HG03342 (cell line): ENCODE measurements around the gene PSTPIP2.
A peak's percentile ranks its signal among the peaks of the same experiment; 100 is the strongest.
"Not testable (repeated sequence)": the region's sequence is repeated elsewhere in the genome, so short reads cannot be mapped to it uniquely, and the experiment has no call there.

Experiments used
- ATAC-seq: cut with Tn5 transposase; IDR thresholded peaks from one replicate; pipeline ENCODE4 v1.9.1; 2021; ENCODE audit warnings: mild to moderate bottlenecking, moderate library complexity; ENCODE audit not compliant: unreplicated experiment

Gene PSTPIP2, protein sequence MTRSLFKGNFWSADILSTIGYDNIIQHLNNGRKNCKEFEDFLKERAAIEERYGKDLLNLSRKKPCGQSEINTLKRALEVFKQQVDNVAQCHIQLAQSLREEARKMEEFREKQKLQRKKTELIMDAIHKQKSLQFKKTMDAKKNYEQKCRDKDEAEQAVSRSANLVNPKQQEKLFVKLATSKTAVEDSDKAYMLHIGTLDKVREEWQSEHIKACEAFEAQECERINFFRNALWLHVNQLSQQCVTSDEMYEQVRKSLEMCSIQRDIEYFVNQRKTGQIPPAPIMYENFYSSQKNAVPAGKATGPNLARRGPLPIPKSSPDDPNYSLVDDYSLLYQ

DNA sequence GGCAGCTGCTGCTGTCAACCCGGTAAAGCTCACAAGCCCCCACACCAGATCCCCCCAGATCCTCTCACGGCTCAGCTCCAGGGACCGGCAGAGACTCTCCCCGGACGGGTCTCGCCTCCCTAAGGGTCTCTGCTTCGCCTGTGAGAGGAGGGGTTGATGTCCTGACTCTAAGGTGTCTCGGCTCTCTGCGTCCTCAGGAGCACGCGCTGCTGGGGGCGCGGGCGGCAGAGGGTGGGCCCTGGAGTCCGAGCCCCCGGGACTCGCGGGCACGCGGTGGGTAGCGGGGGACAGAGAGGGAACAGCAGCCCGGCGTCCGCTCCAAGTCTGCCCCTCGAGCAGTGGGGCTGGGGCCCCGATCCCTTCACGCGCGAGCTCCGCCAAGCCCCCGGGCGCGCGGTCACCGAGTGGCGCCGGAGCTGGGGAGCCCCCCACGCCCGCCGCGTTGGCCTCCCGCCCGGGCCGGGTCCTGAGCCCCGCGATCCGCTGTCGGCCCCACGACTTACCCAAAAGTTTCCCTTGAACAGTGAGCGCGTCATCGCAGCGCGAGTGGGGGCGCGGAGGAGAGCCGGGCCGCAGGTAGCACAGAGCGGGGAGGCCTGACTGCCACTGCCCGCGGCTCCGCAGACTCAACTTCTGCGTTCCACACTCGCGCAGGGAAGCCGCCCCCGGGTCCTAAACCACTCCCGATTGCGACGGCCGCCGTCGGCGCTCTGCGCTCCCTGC is at the start of gene PSTPIP2:
Gene PSTPIP2 (minus strand): TSS at position 608 of the 723 bp plus-strand sequence. CDS start 72 bp downstream, at position 536.
- ATAC-seq, result peak; percentile 65

DNA sequence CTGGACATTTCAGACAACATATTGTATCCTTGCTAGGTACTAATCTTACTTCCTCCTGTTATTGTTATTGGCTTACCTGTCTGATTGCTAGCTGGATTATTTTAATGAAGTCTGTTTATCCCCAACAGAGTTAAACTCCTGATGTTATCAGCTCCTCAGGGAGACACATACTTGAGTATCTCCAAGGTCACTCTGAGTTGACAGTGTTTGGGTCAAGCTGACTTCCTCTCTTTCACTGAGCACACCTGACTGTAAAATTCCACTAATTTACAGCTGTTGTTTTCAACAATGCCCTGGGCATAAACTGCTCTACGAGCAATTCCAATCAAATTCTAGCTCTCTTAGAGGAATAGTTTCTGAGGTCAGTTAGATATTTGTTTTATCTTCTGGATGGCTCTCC is 41.7 kb upstream of the PSTPIP2 start:
- no peak for ATAC-seq

DNA sequence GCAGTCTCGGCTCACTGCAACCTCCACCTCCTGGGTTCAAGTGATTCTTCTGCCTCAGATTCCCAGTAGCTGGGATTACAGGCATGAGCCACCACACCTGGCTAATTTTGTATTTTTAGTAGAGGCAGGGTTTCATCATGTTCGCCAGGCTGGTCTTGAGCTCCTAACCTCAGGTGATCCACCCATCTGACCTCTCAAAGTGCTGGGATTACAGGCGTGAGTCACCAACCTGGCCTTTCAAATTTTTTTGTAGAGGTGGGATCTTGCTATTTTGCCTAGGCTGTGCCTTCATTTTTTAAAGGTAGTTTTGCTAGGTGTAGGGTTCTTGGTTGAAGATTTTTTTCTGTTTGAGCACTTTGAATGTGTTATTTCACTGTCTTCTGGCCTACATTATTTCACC is 38.3 kb upstream of the PSTPIP2 start:
- no peak for ATAC-seq

DNA sequence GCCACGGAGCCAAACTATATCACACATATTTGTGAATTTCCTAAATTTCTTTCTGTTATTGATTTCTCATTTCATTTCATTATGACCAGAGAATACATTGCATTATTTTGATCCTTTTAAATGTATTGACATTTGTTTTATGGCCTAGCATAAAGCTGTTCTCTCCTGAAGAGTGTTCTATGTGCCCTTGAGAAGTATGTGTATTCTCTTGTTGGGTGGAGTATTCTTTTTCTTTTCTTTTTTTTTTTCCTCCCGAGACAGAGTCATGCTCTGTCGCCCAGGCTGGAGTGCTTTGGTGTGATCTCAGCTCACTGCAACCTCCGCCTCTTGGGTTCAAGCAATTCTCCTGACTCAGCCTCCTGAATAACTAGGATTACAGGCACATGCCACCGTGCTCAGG is 37.3 kb upstream of the PSTPIP2 start:
- no peak for ATAC-seq

DNA sequence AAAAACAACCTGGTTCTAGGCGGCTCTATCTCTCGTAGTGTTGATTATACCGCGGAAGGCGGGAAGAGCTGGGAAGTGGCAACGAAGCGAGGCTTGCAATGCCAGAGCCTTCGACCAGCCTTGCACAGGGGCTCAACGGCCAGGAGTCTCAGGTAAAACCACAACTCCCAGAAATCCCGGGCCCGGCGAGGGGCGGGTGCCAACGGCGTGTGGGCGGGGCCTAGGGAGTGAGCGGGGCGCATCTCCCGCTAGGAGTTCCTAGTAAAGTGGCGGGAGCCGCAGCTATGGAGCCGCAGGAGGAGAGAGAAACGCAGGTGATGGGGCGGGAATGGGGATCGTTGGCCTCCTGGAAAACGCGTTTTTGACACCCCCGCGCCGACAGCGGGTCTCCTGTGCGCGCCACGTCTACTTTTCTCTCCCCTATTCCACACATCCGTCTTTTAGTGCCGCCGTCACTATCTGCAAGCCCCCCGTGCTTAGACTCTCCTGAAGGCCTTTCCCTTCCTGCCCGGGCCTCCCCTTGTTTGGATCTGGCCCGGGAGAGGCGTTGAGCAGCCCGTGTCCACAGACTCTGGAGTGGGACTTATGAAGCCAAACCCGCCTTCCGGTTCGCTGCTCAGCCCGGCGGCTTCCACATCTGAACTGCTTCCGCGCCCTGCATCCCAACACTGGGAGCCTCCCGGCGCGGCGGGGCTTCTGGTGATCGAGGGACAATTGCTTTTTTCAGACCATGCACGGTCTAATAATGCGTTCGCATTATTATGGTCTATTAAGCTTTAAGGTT is 32.3 kb upstream of the PSTPIP2 start, which contains the start of gene HAUS1:
Gene HAUS1 (plus strand): TSS at position 258 of the 784 bp plus-strand sequence. CDS start 27 bp downstream, at position 285.
- peak; percentile 93 for ATAC-seq

DNA sequence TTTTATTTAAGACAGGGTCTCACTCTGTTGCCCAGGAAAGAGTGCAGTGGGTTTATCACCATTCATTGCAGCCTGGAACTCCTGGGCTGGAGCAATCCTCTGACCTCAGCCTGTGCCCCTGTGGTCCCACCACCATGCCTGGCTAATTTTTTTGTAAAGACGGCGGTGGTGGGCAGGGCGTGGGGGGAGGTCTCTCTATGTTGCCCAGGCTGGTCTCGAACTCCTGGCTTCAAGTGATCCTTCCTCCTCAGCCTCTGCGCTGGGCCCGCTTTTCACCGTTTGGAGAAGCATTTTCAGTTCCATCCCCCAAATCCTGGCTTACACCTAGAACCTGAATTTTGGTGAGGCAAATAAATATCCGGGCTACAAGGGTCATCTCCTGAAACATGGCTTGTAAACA is 27.4 kb upstream of the PSTPIP2 start:
- no peak for ATAC-seq

DNA sequence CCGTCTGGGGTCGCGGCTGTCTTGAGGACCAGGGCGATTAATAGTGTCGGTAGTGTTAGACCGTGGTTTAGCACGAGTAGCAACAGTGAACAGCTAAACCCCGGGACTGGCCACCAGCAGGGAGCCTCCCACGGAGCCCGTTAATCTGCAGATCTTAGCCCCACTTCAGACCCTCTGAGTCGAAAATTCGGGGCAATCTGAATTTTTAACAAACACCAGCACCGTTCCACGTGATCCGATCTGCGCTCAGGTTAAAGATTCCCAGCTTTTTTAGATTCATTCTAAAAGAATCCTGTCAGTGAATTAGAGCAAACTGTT is 26.5 kb upstream of the PSTPIP2 start:
- ATAC-seq, result no peak

DNA sequence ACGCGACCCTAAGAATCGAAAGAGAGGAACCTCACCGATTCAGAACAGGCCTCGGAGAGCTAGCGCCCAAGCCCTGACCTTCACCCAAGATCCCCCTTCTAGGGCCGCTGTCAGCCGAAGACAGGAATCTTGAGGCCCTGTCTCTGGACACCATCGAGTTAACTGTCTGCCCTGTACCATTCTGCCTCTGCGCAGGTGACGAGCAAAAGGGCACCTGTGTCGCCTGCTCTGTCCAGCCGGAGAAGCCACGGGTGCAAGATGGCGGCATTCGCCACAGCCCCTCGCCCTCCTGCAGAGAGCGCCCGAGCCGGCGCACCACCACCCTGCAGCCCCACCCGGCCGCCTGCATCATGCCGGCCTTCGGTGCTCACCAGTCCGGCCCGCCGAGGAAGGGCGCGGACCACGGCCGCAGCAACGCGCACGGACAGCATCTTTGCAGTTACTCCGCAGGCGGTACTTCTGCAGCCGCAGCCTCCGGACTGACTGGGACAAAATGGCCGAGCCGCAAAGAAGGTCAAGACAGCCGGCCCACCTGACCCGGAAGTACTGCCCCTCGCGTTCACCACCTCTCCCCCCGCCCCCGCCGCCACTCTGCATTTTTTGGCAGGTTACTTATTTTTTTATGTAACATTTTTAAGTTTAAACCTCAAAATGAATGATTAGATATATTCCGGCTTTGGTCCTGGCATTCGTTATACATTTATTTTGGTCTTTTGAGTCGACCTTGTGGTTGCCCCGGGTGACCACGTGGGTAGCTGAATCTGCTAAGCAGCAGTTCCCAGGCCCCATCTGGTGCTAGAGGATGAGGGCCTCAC is 25.9 kb upstream of the PSTPIP2 start, which contains the start of gene ATP5F1A:
Gene ATP5F1A (minus strand): TSS at position 496 of the 815 bp plus-strand sequence. CDS start 65 bp downstream, at position 431.
- peak; percentile 75 for ATAC-seq

DNA sequence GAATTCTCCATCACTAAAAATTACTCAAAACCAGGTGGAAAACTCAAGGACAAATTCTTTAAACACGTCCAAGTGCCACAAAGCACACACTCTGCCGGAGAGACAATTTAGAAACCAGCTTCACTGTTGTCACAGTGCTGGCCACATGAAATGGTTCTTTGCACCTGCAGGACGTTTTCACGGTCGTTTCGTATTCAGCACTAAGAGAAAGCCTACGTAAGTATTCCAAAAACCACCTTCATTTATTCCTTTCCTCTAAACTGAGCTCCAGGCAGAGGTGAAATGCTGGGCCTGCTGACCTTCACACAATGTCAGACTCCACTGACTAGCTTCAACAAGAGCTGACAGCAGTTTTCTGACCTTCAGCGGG is 25.4 kb upstream of the PSTPIP2 start:
- peak; percentile 25 for ATAC-seq

DNA sequence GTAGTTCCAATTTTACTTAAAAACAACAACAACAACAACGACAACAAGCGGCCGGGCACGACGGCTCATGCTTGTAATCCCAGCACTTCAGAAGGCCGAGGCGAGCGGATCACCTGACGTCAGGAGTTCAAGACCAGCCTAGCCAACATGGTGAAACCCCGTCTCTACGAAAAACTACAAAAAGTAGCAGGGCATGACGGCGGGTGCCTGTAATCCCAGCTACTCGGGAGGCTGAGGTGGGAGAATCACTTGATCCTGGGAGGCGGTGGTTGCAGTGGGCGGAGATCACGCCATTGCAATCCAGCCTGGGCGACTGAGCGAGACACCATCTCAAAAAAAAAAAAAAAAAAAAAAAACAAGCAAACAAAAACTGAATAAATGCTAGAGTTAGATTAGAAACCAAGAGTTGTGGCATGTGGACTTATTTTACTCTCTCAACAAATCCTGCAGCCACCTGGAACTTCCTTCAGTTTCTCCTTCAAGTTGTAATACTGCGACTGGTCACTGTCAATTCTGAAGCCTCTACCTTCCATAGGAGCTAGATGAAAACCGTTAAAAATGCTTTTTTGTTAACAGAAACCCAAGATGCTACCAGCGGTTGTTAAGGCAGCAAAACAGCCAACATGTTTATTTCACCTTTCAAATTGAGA is 24.7 kb upstream of the PSTPIP2 start:
- no peak for ATAC-seq

DNA sequence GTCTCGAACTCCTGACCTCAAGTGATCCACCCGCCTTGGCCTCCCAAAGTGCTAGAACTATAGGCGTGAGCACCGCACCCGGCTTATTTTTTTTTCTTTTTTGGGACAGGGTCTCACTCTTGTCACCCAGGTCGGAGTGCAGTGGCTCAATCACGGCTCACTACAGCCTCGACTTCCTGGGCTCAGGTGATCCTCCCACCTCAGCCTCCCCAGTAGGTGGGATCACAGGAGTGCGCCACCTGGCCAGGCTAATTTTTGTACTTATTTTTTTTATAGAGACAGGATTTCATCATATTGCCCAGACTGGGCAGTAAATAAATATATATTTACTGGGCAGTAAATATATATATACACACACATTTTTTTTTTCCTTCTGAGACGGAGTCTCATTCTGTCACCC is 23.5 kb upstream of the PSTPIP2 start:
- ATAC-seq, result no peak

DNA sequence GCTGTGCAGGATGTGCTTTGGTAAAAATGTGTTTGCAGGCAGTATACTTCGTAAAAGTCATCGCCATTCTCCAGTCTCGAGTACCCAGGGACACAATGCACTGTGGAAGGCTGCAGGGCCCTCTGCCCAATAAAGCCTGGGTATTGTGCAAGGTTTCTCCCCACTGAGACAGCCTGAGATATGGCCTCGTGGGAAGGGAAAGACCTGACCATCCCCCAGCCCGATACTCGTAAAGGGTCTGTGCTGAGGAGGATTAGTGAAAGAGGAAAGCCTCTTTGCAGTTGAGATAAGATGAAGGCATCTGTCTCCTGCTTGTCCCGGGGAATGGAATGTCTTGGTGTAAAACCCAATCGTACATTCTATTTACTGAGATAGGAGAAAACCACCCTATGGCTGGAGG is 16.4 kb upstream of the PSTPIP2 start:
- ATAC-seq, result not testable (repeated sequence)

DNA sequence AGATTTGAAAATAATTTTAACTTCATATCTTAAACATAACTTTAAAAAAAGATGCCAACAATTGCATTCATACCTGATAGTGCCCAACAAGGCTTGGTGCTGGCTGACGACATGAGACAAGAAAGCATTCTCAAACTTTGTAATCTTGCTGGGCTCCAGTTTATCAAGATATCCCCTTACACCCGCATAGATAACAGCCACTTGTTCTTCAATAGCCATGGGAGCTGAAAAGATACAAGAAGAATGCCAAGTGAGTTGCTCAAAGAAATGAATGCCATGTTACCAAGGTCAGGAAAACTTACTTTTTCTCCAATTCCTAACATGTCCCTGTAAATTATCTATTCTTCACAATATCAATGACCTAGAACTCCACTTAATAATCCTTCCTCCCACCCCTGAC is 12.4 kb upstream of the PSTPIP2 start:
- ATAC-seq, result no peak

DNA sequence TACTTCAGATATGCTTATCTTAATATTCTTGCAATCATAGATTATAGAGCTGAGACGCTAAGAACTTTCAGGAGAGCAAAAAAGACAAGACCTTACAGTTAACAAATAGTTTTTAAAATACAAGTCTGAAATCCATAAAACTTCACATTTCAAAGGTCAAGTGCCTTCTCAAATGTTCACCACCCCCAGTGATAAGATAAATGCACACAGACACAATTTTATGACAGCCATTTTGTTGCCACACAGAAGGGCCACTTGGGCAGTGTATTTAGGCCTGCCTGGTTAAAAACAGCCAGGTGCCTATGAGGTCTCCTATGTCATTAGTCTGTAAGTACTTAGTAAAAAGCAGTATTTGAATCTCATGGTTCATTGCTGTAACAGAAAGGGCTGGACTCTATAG is 8.1 kb upstream of the PSTPIP2 start:
- no peak for ATAC-seq

DNA sequence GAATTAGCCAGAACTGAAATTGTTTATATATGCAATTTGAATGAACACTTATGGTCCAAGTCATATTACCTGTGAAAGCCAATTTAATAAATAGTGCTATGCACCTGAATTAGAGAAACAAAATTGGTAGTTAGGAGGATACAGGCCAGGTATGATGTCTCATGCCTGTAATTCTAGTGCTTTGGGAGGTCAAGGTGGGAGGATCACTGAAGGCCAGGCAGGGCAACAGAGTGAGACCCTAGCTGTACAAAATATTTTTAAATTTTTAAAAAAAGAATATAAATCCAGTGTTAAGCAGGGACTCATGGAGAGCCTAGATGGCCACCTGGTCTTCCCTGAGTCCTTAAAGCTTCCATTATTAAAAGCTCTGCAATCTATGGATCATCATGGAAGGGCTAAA is 7.3 kb upstream of the PSTPIP2 start:
- no peak for ATAC-seq

DNA sequence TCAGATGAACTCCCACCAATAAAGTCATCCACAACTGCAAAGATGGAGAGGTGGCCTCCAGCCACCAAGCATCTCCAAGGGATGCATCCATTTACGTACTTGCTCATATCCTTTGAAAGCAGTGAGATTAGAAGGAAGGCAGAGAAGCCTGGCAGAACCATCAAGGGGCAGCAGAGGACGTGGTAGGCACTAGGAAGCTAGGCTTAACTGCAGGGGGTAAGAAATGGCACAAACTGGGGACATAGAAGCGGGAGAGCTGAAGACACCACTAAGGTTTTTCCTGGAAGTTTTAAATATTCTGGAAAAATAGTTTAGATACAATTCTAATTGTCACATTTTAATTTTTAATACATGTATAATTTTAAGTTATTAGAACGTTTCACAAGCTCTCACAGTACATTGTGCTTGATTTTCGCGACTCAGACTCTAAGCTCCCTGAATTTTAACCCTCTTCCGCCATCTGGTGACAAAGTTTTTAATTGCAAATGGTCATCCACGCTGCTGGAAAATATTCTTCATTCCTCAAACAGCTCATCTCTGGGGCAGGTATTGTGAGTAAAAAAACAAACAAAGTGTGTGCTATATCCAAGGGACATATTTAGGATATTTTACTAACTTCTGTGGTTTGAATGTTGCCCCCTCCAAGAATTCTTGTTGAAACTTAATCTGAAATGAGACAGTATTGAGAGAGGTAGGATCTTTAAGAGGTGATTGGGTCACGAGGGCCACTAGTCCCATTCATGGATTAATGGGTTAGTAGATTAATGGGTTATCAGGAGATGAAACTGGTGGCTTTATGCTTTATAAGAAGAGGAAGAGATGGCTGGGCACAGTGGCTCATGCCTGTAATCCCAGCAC is 1.6 kb upstream of the PSTPIP2 start:
- ATAC-seq, result peak; percentile 32

DNA sequence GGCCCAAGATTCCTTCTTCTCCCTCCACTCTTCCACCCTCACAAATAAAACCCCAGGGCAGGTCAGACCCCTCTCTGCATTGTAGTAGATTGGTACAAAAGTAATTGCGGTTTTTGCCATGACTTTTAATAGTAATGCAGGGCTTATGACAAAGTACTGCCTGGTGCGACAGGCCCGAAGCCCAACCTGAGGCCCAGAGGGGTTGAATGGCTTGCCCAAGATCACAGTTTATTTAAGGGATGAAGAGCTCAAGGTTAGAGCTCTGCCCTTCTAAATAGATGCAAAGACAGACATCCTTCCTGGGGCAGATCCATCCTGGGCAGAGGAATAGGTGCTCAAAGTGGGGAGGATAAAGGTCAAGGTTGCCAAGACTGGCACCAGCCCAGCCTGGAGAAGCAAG is 899 bp upstream of the PSTPIP2 start:
- ATAC-seq, result no peak

DNA sequence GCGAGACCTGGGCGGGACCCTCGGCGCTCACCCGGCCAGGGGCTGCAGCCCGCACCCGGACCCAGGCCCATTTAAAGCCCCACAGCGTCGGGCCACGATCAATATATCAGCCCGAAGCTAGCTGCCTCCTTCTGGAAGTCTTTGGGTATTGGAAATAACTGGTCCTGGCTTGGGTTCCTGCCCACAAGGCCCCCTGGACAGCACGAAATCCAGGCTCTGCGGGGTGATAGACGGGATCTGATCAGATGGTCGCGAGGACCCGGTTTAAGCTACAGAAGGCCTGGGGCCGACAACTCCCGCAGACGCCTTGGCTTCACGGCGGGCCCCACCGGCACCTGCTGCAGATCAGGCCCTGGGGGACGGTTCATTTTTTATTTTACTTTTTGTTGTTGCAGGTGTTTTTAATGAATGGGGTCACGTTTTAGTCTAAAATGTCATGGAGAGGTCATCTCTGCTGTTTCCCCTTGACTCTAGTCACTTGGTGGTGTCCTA is 362 bp upstream of the PSTPIP2 start:
- ATAC-seq, result no peak
